Measurements from ENCODE around the gene TRIL.

GRCh38 chr7:28999895-29000716 is 42.0 kb upstream of the TRIL start:
- TF ChIP-seq CTCF (IDR thresholded peaks at IDR 0.05) (no peak), POLR2A (IDR thresholded peaks at IDR 0.05; ENCODE audit: low read depth) (no peak)

Data from esophagus muscularis mucosa (tissue), 3 donors.